Fibroblast of skin of left quadriceps (primary cell): Measurements from ENCODE around the gene ZDHHC1.

Experiments
- DNase-seq, 2 experiments: peaks; one replicate each; pipeline ENCODE4 v3.0.0-alpha.2; 2013; ENCODE audit warnings: low read depth in 2 of 2

ZDHHC1 gene

DNA sequence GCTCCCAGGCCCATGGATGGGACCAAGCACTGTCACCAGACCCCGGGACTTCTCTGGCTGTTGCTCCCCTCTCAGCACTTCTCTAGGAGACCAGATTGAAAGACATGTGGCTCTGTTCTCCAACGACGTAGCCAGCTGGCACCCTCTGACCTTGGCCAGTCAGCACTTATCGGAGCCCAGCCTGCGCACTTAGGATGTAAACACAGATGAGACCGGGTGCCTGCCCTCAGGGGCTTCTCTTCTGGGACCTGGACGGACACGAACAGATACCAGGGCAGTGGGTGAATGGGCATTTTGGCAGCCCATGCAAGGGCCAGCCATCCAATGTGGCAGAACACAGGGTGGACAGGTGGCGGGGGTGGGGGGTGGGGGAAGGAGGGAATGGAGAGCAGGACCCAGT lies 6.6 kb downstream of the ZDHHC1 start:
- DNase-seq: no peak

DNA sequence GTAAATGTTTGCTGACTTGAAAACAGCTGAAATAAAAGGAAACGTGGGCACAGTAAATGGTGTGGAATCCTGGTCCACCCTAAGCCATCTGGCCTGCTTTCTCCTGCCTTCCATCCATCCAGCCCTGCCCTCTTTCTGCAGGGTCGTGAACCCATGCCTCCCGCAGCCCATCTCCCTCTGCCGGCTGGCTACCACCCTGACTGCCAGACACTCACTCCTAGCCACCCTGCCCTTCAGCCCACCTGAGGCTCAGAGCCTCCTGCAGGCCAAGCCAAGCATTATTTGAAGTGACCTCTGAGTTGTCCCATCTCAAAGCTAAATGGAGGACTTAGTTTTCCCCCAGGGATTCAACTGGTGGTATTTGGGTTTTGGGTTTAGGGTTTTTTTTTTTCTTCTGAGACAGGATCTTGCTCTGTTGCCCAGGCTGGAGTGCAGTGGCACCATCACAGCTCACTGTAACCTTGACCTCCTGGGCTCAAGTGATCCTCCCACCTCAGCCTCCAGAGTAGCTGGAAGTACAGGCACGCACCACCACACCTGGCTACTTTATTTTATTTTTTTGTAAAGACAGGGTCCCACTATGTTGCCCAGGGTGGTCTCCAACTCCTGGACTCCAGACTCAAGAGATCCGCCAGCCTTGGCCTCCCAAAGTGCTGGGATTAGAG lies 8.4 kb downstream of the ZDHHC1 start:
- no peak for DNase-seq

- DNase-seq: no peak
Observed at GRCh38 chr16:67407176-67407787, 9.0 kb downstream of the ZDHHC1 start.

DNA sequence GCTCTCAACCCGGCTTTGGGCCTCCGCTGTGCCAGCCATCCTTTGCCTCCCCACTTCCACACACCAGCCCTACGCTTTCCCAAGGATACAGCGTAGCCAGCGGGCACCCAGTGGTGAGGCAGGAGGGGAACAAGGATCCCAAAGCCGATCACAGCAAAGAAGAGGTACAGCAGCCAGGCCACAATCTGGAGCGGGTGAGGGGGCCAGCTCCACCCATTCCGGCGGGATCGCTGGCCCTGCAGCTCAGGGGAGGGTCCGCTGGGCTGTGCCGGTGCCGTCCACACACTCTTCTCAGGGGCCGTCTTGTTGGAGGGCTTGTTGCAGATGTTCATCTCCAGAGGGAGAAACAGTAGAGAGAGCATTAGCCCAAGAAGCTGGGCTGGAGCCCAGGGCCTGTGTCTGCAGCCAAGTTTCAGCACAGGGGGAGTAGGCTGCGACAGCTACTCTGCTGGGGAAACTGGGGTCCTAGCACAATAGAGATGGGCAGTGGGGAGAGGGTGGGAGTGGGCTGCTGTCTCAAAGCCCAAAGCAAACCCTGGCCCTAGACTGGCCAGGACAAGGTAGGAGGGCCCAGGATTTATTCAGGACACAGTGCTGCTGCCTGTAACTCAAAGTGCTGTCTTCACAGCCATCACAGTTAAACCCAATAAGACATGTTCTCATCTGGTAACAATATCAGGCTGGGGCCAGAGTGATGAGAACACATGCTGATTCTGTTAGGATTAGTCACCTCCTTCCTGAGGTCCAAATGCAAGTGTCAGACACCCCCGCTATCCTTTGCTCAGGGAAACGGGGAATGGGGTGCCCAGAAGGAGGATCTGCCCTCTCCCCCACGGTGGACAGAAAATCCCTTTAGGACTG lies 9.9 kb downstream of the ZDHHC1 start:
- DNase-seq: peak; percentile 80 to 82

DNA sequence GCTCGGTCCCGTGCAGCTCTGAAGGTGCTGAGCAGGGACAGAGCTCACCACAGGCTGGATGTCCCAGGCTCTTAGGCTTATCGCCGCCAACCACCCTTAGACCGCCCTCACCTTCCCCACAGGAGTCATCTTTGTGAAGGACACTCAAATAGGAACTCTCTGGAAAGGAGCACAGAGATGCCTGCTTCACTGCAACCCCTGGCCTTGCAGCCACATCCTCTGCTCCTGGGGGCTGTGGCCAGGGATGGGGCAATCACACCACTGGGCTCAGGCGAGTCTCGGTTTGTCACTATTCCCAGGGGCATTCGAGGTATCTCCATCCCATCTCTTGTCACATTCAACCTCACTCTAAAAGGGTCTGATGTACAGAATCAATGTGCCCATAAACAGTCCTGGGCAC lies 10.9 kb downstream of the ZDHHC1 start:
- DNase-seq: no peak

DNA sequence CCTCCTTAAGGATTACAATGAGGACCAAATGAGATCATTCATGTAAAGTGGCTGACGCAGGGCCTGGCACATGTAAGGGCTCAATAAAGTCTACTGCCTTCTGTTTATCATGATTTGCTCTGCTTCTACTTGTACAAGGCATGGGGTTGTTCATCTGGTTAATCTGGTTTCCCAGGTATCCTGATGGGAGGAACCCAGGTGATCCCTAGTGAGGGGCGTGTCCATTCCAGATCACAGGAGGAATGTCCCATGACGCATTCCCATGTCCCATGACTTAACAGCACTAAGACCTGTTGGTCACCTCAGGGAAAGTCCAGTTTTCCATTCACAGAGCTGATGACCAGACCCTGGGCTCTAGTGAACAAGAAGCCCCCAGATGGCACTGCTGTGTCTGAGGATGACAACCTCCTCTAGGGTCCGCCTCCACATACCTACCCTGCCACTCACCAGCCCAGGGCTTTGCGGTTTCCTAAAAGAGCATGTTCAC lies 11.5 kb downstream of the ZDHHC1 start:
- DNase-seq: no peak

- DNase-seq: no peak
Observed at GRCh38 chr16:67403976-67404555, 12.2 kb downstream of the ZDHHC1 start.

GRCh38 chr16:67400901-67401300 lies 15.4 kb downstream of the ZDHHC1 start:
- DNase-seq: no peak

GRCh38 chr16:67399749-67400704 lies 16.2 kb downstream of the ZDHHC1 start:
- no peak for DNase-seq

GRCh38 chr16:67399218-67399733 lies 17.0 kb downstream of the ZDHHC1 start:
- DNase-seq: no peak

- no peak for DNase-seq
Observed at GRCh38 chr16:67398546-67399217, 17.6 kb downstream of the ZDHHC1 start.

GRCh38 chr16:67397812-67398545 lies 18.3 kb downstream of the ZDHHC1 start:
- no peak for DNase-seq

GRCh38 chr16:67397036-67397801 lies 19.1 kb downstream of the ZDHHC1 start:
- no peak for DNase-seq

DNA sequence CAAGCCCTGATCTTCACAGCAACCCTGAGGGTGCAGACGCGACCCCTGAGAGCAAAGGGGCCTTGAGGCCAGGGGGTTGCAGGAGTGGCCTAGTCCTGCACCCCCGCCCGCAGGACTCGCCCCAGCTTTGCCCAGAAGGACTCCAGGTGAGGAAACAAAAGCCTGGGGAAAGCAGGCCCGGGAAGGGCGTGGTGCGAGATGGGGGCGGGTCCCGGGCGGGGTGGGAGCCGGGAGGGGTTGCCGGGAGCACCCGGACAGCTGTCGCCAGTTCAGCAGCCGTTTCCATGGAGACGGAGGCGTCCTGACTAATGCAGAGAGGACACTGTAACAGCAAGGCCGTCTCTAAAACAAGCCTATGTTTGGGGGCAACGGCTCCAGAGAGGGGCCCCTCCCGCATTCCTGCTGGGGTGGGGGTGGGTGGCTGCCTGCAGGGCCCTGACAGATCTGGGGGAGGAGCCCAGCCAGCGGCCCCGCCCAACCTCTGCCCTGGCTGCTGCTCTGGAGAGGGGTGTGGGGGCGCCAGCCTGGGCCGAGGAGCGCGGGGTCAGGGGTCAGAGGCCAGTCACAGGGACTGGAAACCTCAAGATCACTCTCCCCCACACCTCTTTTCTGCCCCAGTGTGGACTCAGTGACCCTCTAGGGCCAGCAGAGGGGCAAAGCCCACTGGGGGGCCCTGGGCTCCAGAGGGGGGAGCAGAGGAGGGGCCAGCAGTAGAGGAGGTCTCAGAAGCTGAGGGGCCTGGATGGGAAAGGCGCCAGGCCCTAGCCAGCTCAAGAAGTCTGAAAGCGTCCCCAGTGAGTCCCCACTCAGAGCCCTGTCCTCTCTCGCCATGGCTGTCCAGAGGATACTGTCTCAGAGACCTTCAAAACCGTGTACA lies 19.9 kb downstream of the ZDHHC1 start:
- DNase-seq: peak in 1 of 2 experiments; percentile 16

DNA sequence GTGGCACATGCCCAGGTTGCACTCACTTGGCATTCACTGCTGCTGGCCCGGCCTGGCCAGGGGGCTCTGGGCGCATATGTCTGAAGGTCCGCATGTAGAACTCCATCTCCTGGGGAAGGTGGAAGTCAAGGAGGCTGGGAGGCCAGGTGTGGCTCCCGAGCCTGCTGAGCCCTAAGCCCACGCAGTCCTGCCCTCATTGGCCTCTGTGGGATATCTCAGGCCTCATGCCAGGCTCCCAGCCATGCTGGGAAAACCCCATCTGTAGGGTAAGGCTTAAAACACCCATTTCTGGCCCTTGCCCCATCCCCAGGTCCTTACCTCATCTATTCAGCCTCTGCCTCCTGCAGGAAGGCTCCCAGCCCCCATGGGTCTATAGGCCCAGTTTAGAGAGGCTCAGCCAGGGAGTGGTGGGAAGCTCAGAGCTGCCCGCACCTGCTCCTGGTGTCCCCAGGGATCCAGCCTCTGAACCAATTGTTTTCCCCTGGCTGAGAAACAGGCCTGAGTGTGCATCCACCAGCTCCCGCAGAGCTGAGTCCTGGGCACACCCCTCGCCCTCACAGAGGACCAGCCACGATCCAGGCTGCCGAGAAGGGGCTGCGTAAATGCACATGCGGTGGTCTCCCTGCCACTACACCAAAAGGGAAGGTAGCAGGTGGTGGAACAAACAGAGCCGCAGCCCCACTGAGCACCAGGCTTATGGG lies 20.7 kb downstream of the ZDHHC1 start:
- no peak for DNase-seq

DNA sequence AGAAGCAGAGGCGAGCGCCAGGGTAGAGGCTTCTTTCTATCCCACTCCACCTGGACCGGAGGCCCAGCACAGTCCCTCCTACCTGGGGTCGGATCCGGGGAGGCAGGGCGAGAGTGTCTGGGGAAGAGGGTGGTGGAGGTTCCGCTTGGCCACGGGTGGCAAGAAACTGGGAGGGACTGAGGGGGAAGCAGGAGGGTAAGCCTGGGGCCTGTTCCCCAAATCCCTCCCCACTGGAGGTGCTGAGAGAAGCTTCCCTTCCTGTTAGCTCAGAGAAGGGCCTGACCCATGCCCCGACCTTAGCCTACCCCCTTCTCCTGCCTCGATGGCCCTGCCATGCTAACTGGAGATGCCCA lies 21.2 kb downstream of the ZDHHC1 start:
- no peak for DNase-seq
